K562 (cell line): ENCODE results near the gene TRIM65. TPM values are rescaled to one million over a fixed set of nuclear protein-coding genes. Genes with fewer than 3 reads are reported as not detected.
A peak's percentile ranks its signal among the peaks of the same experiment; 100 is the strongest.

Source experiments
- FOXK1 ChIP-seq: sonication (generic); formaldehyde crosslinking; IDR thresholded peaks from 2 replicates; pipeline ENCODE4 v1.8.0; 2022; ENCODE audit warnings: missing genetic modification reagents, mild to moderate bottlenecking, borderline replicate concordance
- MGA ChIP-seq: fragments of 450-650 bp; IDR thresholded peaks from 2 replicates; pipeline ENCODE4 v1.6.1; 2016; ENCODE audit warnings: mild to moderate bottlenecking, moderate library complexity
- NEUROD1 ChIP-seq: fragments of 150-350 bp; IDR thresholded peaks from 2 replicates; pipeline ENCODE4 v1.6.1; 2014; ENCODE audit warnings: borderline replicate concordance, low read length, low read depth; ENCODE audit not compliant: partially characterized antibody
- RBM15 ChIP-seq: fragments of 200-400 bp; formaldehyde crosslinking; IDR thresholded peaks from 2 replicates; pipeline ENCODE4 v1.6.1; 2018; ENCODE audit warnings: mild to moderate bottlenecking, low read length, moderate library complexity; ENCODE audit not compliant: insufficient read depth
- SMC3 ChIP-seq: conservative IDR thresholded peaks from 2 replicates; pipeline ENCODE4 v1.6.1; 2011; ENCODE audit warnings: low read depth, low read length, improper control_type of control experiment; ENCODE audit not compliant: insufficient read depth
- ZNF407 ChIP-seq: fragments of 450-650 bp; IDR thresholded peaks from 2 replicates; pipeline ENCODE4 v1.6.1; 2016; ENCODE audit warnings: low read depth
- polyA plus RNA-seq, 8 experiments: library from polyadenylated mRNA; depleted of rRNA in 4 of 8; stranded (reverse) in 5 of 8; unstranded in 3 of 8; fragments of >200 nt; fragmentation: Nextera tagmentation in 2 of 8; fragmentation: Illumina TruSeq in 1 of 8; extraction: Ambion mirVana in 2 of 8; extraction: Trizol in 1 of 8; gene quantifications; 2 replicates each; pipeline versions ENCODE4 v1.2.1 to v1.2.3, GENCODE V29; 2011 to 2014; ENCODE audit warnings: inconsistent platforms in 1 of 8, missing spikeins in 1 of 8
- total RNA-seq, 7 experiments: library from RNA; depleted of rRNA in 6 of 7; stranded (reverse); fragments of >200 nt in 6 of 7; fragmentation: Illumina TruSeq in 2 of 7; extraction: Trizol in 2 of 7; gene quantifications; 2 replicates each; pipeline versions ENCODE4 v1.2.1 to v1.2.3, GENCODE V29; 2011 to 2021; ENCODE audit warnings: low replicate concordance in 1 of 7

Gene TRIM65
- total and polyA plus RNA-seq, 9 of the 15 experiments (the other 6 are each of a cell fraction or from before 2014, with no cell fraction given), result 2.8 to 45.7 (median 22.9) TPM

DNA sequence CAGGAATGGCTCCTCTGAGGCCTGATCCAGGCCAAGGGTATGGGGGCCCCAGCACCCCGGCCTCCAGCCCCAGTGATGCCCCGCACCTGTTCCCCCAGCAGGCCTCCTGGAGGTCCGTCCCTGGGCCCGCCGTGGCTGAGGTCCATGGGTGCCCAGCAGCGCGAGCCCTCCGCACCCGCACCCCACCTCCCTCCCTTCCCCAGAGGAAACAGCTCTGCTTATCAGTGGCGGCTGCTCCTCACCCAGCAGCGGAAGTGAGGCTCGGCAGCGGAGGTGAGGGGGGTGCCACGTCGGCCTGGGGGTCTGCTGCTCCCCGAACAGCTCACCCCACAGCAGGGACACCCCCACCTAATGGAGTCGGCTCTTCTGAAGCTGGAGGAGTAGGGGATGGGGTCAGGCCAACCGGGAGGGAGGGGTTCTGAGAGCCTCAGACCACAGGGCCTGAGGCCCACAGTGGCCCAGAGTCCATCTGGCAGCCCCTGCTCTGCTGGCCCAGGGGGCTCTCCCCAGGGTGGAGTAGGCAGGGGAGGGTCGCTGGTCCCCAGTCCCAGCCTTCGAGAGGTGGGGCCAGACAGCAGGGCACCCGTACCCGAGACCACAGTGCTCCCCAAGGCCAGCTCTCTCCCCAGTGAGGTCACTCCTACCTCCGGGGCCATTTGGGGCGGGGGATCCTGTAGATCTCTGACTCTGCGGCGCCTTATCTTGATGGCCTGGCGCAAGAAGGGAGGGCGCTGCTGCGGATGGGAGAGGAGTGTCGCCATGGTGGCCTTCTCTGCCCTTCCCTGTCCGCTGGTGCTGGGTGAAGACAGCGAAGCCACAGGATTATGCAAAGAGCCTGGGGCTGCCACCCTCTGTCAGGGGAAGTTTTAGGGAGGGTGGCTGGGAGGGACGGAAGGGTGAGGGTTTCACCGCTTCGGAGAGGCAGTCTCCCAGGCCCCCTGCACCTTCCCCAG is 52.9 kb downstream of the TRIM65 start, which contains the start of gene UNC13D (continued):
- TF ChIP-seq MGA, result no peak
- TF ChIP-seq RBM15, result no peak
- TF ChIP-seq FOXK1 (CRISPR knock-in tag), result no peak
- TF ChIP-seq NEUROD1, result peak; percentile 30
- peak; percentile 72 for TF ChIP-seq ZNF407
- TF ChIP-seq SMC3, result no peak
